ENCODE measurements around the gene ACACA.
"Not testable (repeated sequence)": the region's sequence is repeated elsewhere in the genome, so short reads cannot be mapped to it uniquely, and the experiment has no call there.

ACACA gene

GRCh38 chr17:37406635-37407461 lies at the start of gene ACACA, which contains the start of gene TADA2A:
Gene ACACA (minus strand): TSS chr17:37406836. CDS start chr17:37406299, 537 bp downstream.
Gene TADA2A (plus strand): TSS chr17:37406886. CDS start chr17:37411366, 4,480 bp downstream.
- DNase-seq: peak; percentile 71 to 84

GRCh38 chr17:37450112-37450511 lies 43.5 kb upstream of the ACACA start:
- DNase-seq: no peak

GRCh38 chr17:37447641-37448040 lies 41.0 kb upstream of the ACACA start:
- no peak for DNase-seq

- DNase-seq: no peak
These were observed 39.4 kb upstream of the ACACA start for GRCh38 chr17:37446027-37446426.

- DNase-seq: not testable (repeated sequence)
These were observed 34.9 kb upstream of the ACACA start for GRCh38 chr17:37441369-37442014.

GRCh38 chr17:37440424-37440823 lies 33.8 kb upstream of the ACACA start:
- DNase-seq: no peak

GRCh38 chr17:37438141-37438540 lies 31.5 kb upstream of the ACACA start:
- DNase-seq: no peak

GRCh38 chr17:37432671-37433070 lies 26.0 kb upstream of the ACACA start:
- no peak for DNase-seq

GRCh38 chr17:37430051-37430627 lies 23.5 kb upstream of the ACACA start:
- DNase-seq: no peak

GRCh38 chr17:37429453-37429852 lies 22.8 kb upstream of the ACACA start:
- DNase-seq: no peak

GRCh38 chr17:37429039-37429438 lies 22.4 kb upstream of the ACACA start:
- DNase-seq: no peak

GRCh38 chr17:37425268-37425667 lies 18.6 kb upstream of the ACACA start:
- DNase-seq: no peak

GRCh38 chr17:37422971-37423625 lies 16.5 kb upstream of the ACACA start:
- no peak for DNase-seq

- no peak for DNase-seq
These were observed 11.2 kb upstream of the ACACA start for GRCh38 chr17:37417852-37418251.

- no peak for DNase-seq
These were observed 7.4 kb upstream of the ACACA start for GRCh38 chr17:37413875-37414519.

GRCh38 chr17:37410357-37410756 lies 3.7 kb upstream of the ACACA start:
- no peak for DNase-seq

- not testable (repeated sequence) for DNase-seq
These were observed 1.5 kb upstream of the ACACA start for GRCh38 chr17:37408145-37408479.

GRCh38 chr17:37405955-37406634 lies 541 bp downstream of the ACACA start:
- DNase-seq: peak in 1 of 2 experiments; percentile 41

- not testable (repeated sequence) for DNase-seq
These were observed 1.1 kb downstream of the ACACA start for GRCh38 chr17:37405522-37405921.

GRCh38 chr17:37400505-37400904 lies 6.1 kb downstream of the ACACA start:
- no peak for DNase-seq

- DNase-seq: no peak
These were observed 7.3 kb downstream of the ACACA start for GRCh38 chr17:37399265-37399803.

- DNase-seq: no peak
These were observed 13.3 kb downstream of the ACACA start for GRCh38 chr17:37393352-37393751.

Measured in NCI-H2081 (cell line).